ENCODE results near the gene WFDC10B.
"Not testable (repeated sequence)": the region's sequence is repeated elsewhere in the genome, so short reads cannot be mapped to it uniquely, and the experiment has no call there.

The WFDC10B gene

DNA sequence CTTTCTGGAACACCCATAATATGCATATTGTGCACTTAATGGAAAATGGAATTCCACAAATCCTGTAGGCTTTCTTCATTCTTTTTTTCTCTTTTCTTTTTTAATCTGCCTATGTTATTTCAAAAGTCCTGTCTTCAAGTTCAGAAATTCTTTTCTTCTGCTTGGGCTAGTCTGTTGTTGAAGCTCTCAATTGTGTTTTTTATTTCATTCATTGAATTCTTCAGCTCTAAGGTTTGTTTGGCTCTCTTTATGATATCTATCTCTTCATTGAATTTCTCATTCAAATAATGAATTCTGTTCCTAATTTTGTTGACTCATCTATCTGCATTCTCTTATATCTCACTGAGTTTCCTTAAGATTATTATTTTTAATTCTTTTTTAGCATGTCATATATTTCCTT, 27.4 kb upstream of the WFDC10B start:
- no peaks in the 10 kb centered on the region for H3K36me3 ChIP-seq (ENCODE audit: insufficient read depth, low read length)
- no peak for TF ChIP-seq EZH2 (IDR thresholded peaks at IDR 0.05; ENCODE audit: borderline replicate concordance, low read depth, low read length, severe bottlenecking)
- TF ChIP-seq, protein P1, sequence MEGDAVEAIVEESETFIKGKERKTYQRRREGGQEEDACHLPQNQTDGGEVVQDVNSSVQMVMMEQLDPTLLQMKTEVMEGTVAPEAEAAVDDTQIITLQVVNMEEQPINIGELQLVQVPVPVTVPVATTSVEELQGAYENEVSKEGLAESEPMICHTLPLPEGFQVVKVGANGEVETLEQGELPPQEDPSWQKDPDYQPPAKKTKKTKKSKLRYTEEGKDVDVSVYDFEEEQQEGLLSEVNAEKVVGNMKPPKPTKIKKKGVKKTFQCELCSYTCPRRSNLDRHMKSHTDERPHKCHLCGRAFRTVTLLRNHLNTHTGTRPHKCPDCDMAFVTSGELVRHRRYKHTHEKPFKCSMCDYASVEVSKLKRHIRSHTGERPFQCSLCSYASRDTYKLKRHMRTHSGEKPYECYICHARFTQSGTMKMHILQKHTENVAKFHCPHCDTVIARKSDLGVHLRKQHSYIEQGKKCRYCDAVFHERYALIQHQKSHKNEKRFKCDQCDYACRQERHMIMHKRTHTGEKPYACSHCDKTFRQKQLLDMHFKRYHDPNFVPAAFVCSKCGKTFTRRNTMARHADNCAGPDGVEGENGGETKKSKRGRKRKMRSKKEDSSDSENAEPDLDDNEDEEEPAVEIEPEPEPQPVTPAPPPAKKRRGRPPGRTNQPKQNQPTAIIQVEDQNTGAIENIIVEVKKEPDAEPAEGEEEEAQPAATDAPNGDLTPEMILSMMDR (IDR thresholded peaks at IDR 0.05; ENCODE audit: borderline replicate concordance, extremely low read depth, low read length, poor library complexity, severe bottlenecking): no peak
- no peak overlapping the region for H3K9ac ChIP-seq (ENCODE audit: low read depth, low read length)
- H3K27ac ChIP-seq (ENCODE audit: low read length): no peak overlapping the region
- ATAC-seq (ENCODE audit: insufficient read depth, low read depth): no peak
- no peaks in the 10 kb centered on the region for H3K27me3 ChIP-seq (ENCODE audit: insufficient read depth, low read length, poor library complexity)
- H3K79me2 ChIP-seq (ENCODE audit: insufficient read depth, low read length): no peaks in the 10 kb centered on the region
- peaks cover 7% of the 10 kb centered on the region for H3K9me3 ChIP-seq (ENCODE audit: insufficient read depth, low read length, severe bottlenecking)
- no peaks in the 10 kb centered on the region for H4K20me1 ChIP-seq (ENCODE audit: insufficient read depth, low read length)
- H3K4me2 ChIP-seq (ENCODE audit: insufficient read depth, low read length): no peak overlapping the region
- H2AFZ ChIP-seq (ENCODE audit: low read depth, low read length): no peak overlapping the region
- DNase-seq: no peak
- H3K4me3 ChIP-seq (ENCODE audit: low read depth in 1 of 2, low read length in 2 of 2): no peak overlapping the region
- no peaks in the 10 kb centered on the region for H3K4me1 ChIP-seq (ENCODE audit: insufficient read depth, low read length)

DNA sequence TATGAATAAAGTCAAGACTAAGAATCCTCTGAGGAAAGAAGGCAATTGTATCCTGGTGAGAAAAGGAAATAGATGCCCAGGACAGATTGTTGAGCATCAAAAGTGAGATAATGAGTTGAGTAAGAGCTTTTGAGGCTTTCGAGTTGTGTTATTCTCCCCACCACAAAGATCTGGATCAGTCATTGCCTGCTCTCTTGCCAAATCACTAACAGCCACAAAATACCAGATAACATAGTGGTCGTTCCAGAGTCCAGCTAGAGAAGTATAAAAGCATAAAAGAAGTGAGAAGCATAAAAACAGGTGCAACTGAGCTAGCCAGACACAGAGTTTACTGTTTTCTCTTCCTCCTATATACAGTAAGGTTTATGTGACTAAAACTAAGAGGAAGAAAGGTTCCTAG, 22.2 kb upstream of the WFDC10B start:
- no peak overlapping the region for H3K27ac ChIP-seq (ENCODE audit: low read length)
- H3K27me3 ChIP-seq (ENCODE audit: insufficient read depth, low read length, poor library complexity): peaks cover 9% of the 10 kb centered on the region
- no peak overlapping the region for H3K9ac ChIP-seq (ENCODE audit: low read depth, low read length)
- H2AFZ ChIP-seq (ENCODE audit: low read depth, low read length): no peak overlapping the region
- H3K9me3 ChIP-seq (ENCODE audit: insufficient read depth, low read length, severe bottlenecking): peaks cover 2% of the 10 kb centered on the region
- no peak overlapping the region for H3K4me3 ChIP-seq (ENCODE audit: low read depth in 1 of 2, low read length in 2 of 2)
- H4K20me1 ChIP-seq (ENCODE audit: insufficient read depth, low read length): no peaks in the 10 kb centered on the region
- no peaks in the 10 kb centered on the region for H3K79me2 ChIP-seq (ENCODE audit: insufficient read depth, low read length)
- no peak for TF ChIP-seq EZH2 (IDR thresholded peaks at IDR 0.05; ENCODE audit: borderline replicate concordance, low read depth, low read length, severe bottlenecking)
- TF ChIP-seq, protein P1 (IDR thresholded peaks at IDR 0.05; ENCODE audit: borderline replicate concordance, extremely low read depth, low read length, poor library complexity, severe bottlenecking): no peak
- no peaks in the 10 kb centered on the region for H3K36me3 ChIP-seq (ENCODE audit: insufficient read depth, low read length)
- no peak overlapping the region for H3K4me2 ChIP-seq (ENCODE audit: insufficient read depth, low read length)
- H3K4me1 ChIP-seq (ENCODE audit: insufficient read depth, low read length): no peaks in the 10 kb centered on the region
- DNase-seq: no peak
- no peak for ATAC-seq (ENCODE audit: insufficient read depth, low read depth)

DNA sequence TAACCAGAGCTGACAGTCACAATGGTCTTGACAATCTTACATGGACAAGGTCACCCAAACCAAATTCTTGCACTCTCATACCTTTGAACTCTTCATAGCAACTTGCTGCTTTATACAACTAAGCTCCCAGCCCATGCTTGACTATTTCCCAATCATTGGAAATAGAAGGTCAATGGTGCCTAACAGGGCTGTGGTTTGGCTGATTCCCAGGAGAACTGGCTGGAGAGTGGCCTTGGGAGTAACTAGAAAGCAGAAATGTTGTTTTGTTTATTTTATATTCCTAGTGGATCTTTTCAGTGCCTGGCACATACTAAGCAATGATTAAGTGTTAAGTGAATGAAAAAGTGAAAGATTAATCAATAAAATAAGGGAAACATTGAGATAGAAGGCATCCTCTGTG, 20.3 kb upstream of the WFDC10B start:
- H3K9ac ChIP-seq (ENCODE audit: low read depth, low read length): no peak overlapping the region
- TF ChIP-seq EZH2 (IDR thresholded peaks at IDR 0.05; ENCODE audit: borderline replicate concordance, low read depth, low read length, severe bottlenecking): no peak
- TF ChIP-seq, protein P1 (IDR thresholded peaks at IDR 0.05; ENCODE audit: borderline replicate concordance, extremely low read depth, low read length, poor library complexity, severe bottlenecking): no peak
- no peaks in the 10 kb centered on the region for H3K79me2 ChIP-seq (ENCODE audit: insufficient read depth, low read length)
- DNase-seq: no peak
- H3K27me3 ChIP-seq (ENCODE audit: insufficient read depth, low read length, poor library complexity): peaks cover 10% of the 10 kb centered on the region
- no peak overlapping the region for H2AFZ ChIP-seq (ENCODE audit: low read depth, low read length)
- no peaks in the 10 kb centered on the region for H3K9me3 ChIP-seq (ENCODE audit: insufficient read depth, low read length, severe bottlenecking)
- H4K20me1 ChIP-seq (ENCODE audit: insufficient read depth, low read length): no peaks in the 10 kb centered on the region
- no peak overlapping the region for H3K4me2 ChIP-seq (ENCODE audit: insufficient read depth, low read length)
- no peak overlapping the region for H3K4me3 ChIP-seq (ENCODE audit: low read depth in 1 of 2, low read length in 2 of 2)
- no peak for ATAC-seq (ENCODE audit: insufficient read depth, low read depth)
- no peaks in the 10 kb centered on the region for H3K4me1 ChIP-seq (ENCODE audit: insufficient read depth, low read length)
- no peaks in the 10 kb centered on the region for H3K36me3 ChIP-seq (ENCODE audit: insufficient read depth, low read length)
- no peak overlapping the region for H3K27ac ChIP-seq (ENCODE audit: low read length)

DNA sequence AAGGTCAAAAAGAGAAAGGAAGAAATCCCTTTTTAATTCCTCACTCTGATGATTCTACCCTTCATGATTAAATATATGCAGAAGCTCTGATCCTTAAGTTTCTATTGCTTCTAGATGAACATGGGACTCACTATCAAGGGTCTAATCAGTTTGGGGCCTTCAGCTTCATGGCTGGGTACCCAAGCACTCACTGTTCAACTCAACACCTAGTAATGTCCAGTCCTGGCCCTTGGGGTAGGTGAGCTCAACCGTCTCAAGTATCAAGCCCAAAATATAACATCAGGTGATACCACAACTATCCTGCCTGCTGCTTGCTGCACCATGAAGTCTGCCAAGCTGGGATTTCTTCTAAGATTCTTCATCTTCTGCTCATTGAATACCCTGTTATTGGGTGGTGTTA, 17.2 kb upstream of the WFDC10B start, which contains the start of gene SPINT4:
TSS of gene SPINT4 (plus strand) at position 301 of the 400 bp plus-strand sequence. CDS start at position 322, 21 bp downstream.
- no peaks in the 10 kb centered on the region for H3K79me2 ChIP-seq (ENCODE audit: insufficient read depth, low read length)
- no peak for ATAC-seq (ENCODE audit: insufficient read depth, low read depth)

DNA sequence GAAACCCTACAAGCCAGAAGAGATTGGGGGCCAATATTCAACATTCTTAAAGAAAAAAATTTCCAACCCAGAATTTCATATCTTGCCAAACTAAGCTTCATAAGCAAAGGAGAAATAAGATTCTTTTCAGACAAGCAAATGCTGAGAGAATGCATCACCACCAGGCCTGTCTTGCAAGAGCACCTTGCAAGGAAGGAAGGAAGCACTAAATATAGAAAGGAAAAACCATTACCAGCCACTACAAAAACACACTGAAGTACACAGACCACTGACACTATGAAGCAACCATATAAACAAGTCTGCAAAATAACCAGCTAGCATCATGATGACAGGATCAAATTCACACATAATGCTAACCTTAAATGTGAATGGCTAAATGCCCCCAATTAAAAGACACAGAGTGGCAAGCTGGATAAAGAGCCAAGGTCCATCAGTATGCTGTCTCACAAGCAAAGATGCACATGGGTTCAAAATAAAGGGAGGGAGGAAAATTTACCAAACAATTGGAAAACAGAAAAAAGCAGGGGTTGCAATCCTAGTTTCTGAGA, 11.4 kb upstream of the WFDC10B start:
- H3K4me1 ChIP-seq (ENCODE audit: insufficient read depth, low read length); H3K9ac ChIP-seq (ENCODE audit: low read depth, low read length); H3K4me2 ChIP-seq (ENCODE audit: insufficient read depth, low read length); H3K27ac ChIP-seq (ENCODE audit: low read length); H3K9me3 ChIP-seq (ENCODE audit: insufficient read depth, low read length, severe bottlenecking); DNase-seq; H3K4me3 ChIP-seq (ENCODE audit: low read depth in 1 of 2, low read length in 2 of 2); H4K20me1 ChIP-seq (ENCODE audit: insufficient read depth, low read length); H3K36me3 ChIP-seq (ENCODE audit: insufficient read depth, low read length); H3K27me3 ChIP-seq (ENCODE audit: insufficient read depth, low read length, poor library complexity); ATAC-seq (ENCODE audit: insufficient read depth, low read depth); H2AFZ ChIP-seq (ENCODE audit: low read depth, low read length); H3K79me2 ChIP-seq (ENCODE audit: insufficient read depth, low read length): not testable (repeated sequence)

More for the DNA sequence above, 17.2 kb upstream of the WFDC10B start, which contains the start of gene SPINT4:
- no peaks in the 10 kb centered on the region for H3K9me3 ChIP-seq (ENCODE audit: insufficient read depth, low read length, severe bottlenecking)
- no peak within 1 kb of the TSS for H3K9ac ChIP-seq (ENCODE audit: low read depth, low read length)
- no peaks in the 10 kb centered on the region for H3K4me1 ChIP-seq (ENCODE audit: insufficient read depth, low read length)
- no peak within 1 kb of the TSS for H2AFZ ChIP-seq (ENCODE audit: low read depth, low read length)
- H3K4me3 ChIP-seq (ENCODE audit: low read depth in 1 of 2, low read length in 2 of 2): no peak within 1 kb of the TSS
- no peak within 1 kb of the TSS for H3K4me2 ChIP-seq (ENCODE audit: insufficient read depth, low read length)
- no peaks in the 10 kb centered on the region for H3K36me3 ChIP-seq (ENCODE audit: insufficient read depth, low read length)
- no peak for TF ChIP-seq EZH2 (IDR thresholded peaks at IDR 0.05; ENCODE audit: borderline replicate concordance, low read depth, low read length, severe bottlenecking)
- TF ChIP-seq, protein P1 (IDR thresholded peaks at IDR 0.05; ENCODE audit: borderline replicate concordance, extremely low read depth, low read length, poor library complexity, severe bottlenecking): no peak
- peaks cover 10% of the 10 kb centered on the region for H3K27me3 ChIP-seq (ENCODE audit: insufficient read depth, low read length, poor library complexity)
- no peak for DNase-seq
- no peak within 1 kb of the TSS for H3K27ac ChIP-seq (ENCODE audit: low read length)
- H4K20me1 ChIP-seq (ENCODE audit: insufficient read depth, low read length): no peaks in the 10 kb centered on the region

Data from DND-41 (cell line).